H54 (cell line): ENCODE data around the gene KRT80.

Experiments used
- DNase-seq: peaks from one replicate; pipeline ENCODE4 v3.0.0; 2011; ENCODE audit warnings: low spot score, mixed read lengths; ENCODE audit not compliant: insufficient read length
- FAIRE-seq: peaks from 3 replicates; lab custom pipeline; 2011; peaks lifted over from hg19 to GRCh38; lab: Jason Lieb, UNC
- POLR2A ChIP-seq: IDR thresholded peaks from 2 replicates; pipeline ENCODE4 v1.6.1; 2011; ENCODE audit warnings: low read depth, mild to moderate bottlenecking, low read length

KRT80 gene

DNA sequence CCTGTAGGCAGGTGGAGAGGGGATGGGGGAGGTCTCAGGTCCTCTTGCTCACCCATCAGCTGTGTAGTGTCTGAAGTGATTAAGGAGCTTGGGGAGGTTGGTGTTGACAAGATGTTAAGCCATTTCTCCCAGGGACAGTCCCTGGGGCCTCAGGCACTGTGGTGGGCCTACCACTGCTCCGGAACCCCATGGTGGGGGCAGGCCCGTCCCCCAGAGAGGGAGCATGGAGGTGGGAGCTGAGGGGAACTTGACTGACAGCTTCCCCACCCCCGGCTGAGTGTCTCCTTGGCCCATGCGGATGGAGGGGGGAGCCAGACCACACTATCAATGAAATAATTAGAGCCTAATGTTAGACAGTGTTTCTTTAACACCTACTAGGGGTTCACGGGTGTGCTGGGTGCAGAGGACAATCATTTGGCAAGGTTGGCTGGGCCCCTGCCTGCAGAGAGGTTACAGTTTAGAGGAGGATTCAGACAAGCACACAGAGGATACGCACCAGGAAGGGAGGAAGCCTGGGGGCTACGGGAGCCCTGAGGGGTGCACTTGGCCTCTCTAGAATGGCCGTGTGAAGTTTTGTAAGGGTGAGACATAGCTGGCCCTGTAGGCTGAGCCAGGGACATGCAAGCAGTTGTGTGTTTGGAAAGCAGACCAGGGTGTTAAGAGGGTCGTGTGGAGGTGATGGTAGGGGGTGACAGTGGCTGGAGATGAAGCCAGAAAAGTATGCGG, 19.3 kb upstream of the KRT80 start:
- no peak for DNase-seq
- TF ChIP-seq POLR2A = no peak
- FAIRE-seq = no peak

DNA sequence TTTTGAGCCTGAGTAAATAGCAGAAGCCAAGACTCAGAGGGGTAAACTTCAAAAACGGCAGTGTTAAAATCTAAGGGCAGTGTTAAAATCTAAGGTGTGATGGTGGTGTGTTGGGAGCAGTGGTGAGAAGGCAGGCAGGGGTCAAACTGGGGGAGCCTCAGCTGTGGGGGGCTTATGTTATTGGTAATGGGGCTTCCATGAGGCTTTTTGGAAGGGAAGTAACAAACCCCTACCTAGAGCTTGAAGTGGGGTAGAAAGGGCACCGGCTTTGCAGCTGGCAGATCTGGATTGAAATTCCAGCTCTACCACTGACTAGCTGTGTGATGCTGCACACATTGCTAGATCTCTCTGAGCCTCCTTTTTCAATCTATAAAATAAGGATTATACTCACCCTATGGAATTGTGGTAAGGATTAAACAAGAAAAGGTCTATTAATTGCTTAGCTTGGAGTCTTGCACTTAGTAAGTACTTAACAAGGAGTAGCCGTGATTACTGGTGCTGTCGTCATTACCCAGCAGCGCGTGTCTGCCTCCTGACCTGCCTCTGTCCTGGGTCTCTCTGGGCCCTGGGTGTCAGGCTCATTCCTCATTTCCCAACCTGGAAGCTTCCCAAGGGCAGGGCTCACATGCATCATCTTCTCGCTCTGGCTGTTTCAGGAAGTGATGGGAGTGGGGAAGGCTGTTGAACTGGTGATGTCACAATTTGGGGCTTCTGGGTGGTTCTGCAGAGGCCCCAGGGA, 18.5 kb upstream of the KRT80 start:
- DNase-seq (no peak), FAIRE-seq (no peak)
- no peak for TF ChIP-seq POLR2A

DNA sequence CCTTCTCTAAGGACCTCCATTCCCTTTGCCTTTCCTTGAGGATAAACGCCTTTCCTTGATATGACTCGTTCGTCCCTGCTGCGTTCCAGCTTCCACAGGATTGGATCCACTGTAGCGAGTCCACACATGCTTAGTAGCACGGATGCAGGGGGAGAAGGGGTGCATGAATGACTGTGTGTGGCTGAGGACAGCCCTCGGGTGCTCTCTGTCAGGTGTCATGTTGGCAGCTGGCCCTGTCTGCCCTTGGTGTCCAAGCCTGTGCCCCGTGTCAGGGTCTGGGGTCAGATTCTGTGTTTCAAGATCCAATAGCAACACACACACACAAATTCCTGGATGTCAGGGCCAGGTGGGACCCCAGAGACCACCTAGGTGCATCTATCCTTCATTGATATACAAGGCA, 17.5 kb upstream of the KRT80 start:
- FAIRE-seq (no peak), DNase-seq (no peak)
- no peak for TF ChIP-seq POLR2A

GRCh38 chr12:52208424-52209165, 16.8 kb upstream of the KRT80 start:
- FAIRE-seq (no peak), DNase-seq (no peak)
- TF ChIP-seq POLR2A = no peak

GRCh38 chr12:52207895-52208294, 16.1 kb upstream of the KRT80 start:
- FAIRE-seq (no peak), DNase-seq (no peak)
- TF ChIP-seq POLR2A = no peak

DNA sequence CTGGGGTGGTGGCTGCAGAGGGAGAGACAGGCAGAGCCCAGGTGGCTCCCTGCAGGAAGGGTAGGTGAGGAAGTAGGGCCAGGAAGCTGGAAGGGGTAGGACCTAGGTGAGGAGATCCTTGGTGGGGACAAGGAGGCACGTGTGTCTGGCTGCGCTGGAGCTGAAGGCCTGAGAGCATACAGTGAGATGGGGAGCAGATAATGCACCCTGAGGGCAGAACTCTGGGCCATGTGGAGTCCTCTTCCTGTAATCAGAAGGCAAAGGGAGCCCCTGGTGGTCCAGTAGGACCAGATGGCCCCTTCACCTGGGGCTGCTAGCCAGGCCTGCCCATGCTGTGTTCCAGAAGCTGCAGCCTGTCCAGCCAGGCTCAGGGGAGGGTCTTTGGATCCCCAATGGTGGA, 15.3 kb upstream of the KRT80 start:
- no peak for TF ChIP-seq POLR2A
- no peak for FAIRE-seq

DNA sequence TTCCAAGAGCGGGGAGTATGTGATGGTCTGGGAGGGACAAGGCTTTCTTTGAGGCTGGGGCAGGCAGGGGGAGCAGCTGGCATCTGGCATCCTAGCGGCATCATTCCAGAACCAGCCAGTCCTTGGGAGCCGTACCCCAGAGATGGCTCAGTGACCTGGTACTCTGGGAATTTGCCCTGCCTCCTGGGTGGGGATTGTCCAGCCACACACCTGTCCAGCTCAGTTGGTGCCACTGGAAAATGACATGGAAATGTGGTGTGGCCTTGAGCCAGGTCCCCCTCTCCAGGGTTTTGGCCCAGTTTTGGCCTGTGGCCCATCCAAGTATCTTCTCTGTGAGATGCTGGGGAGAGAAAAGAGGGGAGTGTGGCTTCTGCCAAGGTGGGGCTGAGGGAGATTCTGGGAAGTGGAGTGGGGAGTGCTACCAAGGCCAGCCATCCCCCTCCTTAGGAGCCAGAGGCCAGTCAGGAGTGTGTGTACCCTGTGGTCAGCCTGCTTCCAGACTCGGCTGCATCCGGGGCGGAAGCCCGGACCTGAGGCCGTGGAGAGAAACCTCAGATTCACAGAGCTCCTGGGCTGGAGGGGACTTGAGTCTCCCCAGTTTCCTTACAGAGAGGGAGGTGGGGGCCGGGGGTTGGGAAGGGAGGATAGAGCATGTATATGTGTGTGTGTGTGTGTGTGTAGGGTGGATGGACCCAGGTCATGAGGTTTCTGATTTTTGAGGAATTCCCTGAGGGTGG, 14.7 kb upstream of the KRT80 start:
- FAIRE-seq (no peak), DNase-seq (no peak)
- TF ChIP-seq POLR2A = no peak

More for the DNA sequence above, 15.3 kb upstream of the KRT80 start:
- DNase-seq = no peak

DNA sequence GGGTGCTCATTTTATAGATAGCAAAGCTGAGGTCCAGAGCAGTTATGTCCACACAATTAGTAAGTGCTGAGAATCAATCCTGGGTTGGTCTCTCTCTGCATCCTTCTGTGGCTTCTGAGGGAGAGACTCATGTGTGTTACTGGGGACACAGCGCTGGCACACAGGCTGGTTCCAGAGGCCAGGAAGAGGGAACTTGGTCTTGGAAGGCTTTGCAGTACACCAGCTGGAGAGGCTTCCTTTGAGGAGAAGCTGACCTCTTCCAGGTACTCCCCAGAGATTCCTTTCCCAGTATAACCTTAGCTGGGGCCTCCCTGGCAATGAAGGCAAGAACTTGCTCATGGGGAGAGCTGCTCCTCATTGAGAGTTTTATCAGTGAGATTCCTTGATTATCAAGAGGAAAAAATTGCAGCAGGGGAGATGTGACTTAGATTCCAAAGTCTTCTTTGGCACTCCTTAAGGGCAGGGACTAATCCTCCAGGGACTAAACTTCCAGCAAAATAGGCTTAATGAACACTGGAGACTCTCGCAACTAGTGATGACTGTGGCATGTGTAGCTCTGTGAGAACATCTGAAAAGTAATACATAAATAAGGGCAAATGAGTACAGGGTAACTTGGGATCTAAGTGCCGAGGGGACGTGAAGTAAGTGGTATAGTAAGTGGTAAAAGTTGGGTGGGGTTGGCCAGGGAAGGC, 13.9 kb upstream of the KRT80 start:
- DNase-seq = no peak
- no peak for FAIRE-seq
- no peak for TF ChIP-seq POLR2A

GRCh38 chr12:52204931-52205505, 13.2 kb upstream of the KRT80 start:
- DNase-seq (no peak), FAIRE-seq (no peak)
- no peak for TF ChIP-seq POLR2A

GRCh38 chr12:52204095-52204930, 12.5 kb upstream of the KRT80 start:
- FAIRE-seq (no peak), DNase-seq (no peak)
- TF ChIP-seq POLR2A = no peak

DNA sequence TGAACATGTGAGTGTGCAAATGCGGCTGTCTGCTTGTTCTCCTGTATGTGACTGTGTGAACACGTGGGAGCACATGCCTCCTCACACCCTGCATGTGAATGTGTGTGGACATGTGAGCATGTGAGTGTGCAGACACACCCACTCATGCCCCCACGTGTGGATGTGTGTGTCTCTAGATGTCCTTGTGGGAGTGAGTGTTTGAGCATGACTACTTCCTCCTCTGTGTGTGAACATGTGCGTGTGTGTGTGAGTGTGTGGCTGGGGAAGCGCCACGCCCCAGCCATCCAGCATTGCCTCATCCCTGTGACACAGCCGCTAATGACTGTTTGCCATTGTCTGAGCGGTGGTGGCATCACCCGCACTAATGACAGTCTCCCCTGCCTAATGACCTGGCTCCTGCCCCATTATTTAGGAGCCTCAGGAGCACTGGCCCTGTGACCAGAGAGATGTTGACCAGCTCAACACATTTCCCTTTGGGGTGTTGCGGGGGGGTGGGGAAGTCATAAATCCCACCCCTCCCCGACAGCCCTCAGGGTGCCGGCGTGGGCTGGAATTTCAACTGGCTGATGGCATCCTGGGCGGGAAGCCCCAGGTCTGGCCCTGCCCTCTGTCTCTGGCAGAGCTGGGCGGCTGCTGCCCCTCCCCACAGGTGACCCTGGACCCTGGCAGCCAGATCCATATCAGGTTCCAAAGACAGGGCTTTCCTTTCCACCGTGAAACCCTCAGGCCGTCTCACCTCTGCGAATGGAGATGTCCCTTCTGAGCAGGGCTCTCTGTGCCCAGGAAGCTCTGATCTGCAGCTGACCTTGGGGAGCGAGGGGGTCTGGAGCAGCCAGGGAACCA, 11.5 kb upstream of the KRT80 start:
- DNase-seq (no peak), FAIRE-seq (no peak)
- TF ChIP-seq POLR2A = peak; percentile 56
